Measurements from ENCODE around the gene ASRGL1. TPM values are rescaled to one million over a fixed set of nuclear protein-coding genes. Genes with fewer than 3 reads are reported as not detected.

Gene ASRGL1
- total RNA-seq, 1 donor from 2014 or later = 20.9 TPM

- no peak for DNase-seq (ENCODE audit: low spot score)
These were observed 55.3 kb downstream of the ASRGL1 start for GRCh38 chr11:62392506-62392905.

GRCh38 chr11:62393061-62393611 is 55.9 kb downstream of the ASRGL1 start:
- no peak for DNase-seq (ENCODE audit: low spot score)

- no peak for DNase-seq (ENCODE audit: low spot score)
These were observed 56.5 kb downstream of the ASRGL1 start for GRCh38 chr11:62393735-62394134.

GRCh38 chr11:62394825-62395538 is 57.7 kb downstream of the ASRGL1 start:
- peak; percentile 95 for DNase-seq (ENCODE audit: low spot score)

- DNase-seq (ENCODE audit: low spot score) = no peak
These were observed 58.8 kb downstream of the ASRGL1 start for GRCh38 chr11:62395885-62396551.

GRCh38 chr11:62398011-62398994 is 61.1 kb downstream of the ASRGL1 start:
- DNase-seq (ENCODE audit: low spot score) = peak; percentile 95

GRCh38 chr11:62399172-62399877 is 62.1 kb downstream of the ASRGL1 start:
- peak; percentile 51 for DNase-seq (ENCODE audit: low spot score)

- peak; percentile 95 for DNase-seq (ENCODE audit: low spot score)
These were observed 62.6 kb downstream of the ASRGL1 start for GRCh38 chr11:62399878-62400266.

- DNase-seq (ENCODE audit: low spot score) = no peak
These were observed 63.0 kb downstream of the ASRGL1 start for GRCh38 chr11:62400281-62400680.

- DNase-seq (ENCODE audit: low spot score) = peak; percentile 99
These were observed 63.5 kb downstream of the ASRGL1 start for GRCh38 chr11:62400760-62401159.

GRCh38 chr11:62401356-62401755 is 64.1 kb downstream of the ASRGL1 start:
- DNase-seq (ENCODE audit: low spot score) = no peak

GRCh38 chr11:62401811-62402210 is 64.6 kb downstream of the ASRGL1 start:
- DNase-seq (ENCODE audit: low spot score) = no peak

GRCh38 chr11:62402226-62402959 is 65.1 kb downstream of the ASRGL1 start:
- peak; percentile 61 for DNase-seq (ENCODE audit: low spot score)

GRCh38 chr11:62402960-62403730 is 65.9 kb downstream of the ASRGL1 start:
- peak; percentile 65 for DNase-seq (ENCODE audit: low spot score)

GRCh38 chr11:62404435-62404834 is 67.2 kb downstream of the ASRGL1 start:
- no peak for DNase-seq (ENCODE audit: low spot score)

- no peak for DNase-seq (ENCODE audit: low spot score)
These were observed 67.7 kb downstream of the ASRGL1 start for GRCh38 chr11:62404901-62405300.

GRCh38 chr11:62406034-62406433 is 68.8 kb downstream of the ASRGL1 start:
- peak; percentile 58 for DNase-seq (ENCODE audit: low spot score)

- DNase-seq (ENCODE audit: low spot score) = no peak
These were observed 72.6 kb downstream of the ASRGL1 start for GRCh38 chr11:62409831-62410230.

GRCh38 chr11:62410972-62411371 is 73.7 kb downstream of the ASRGL1 start:
- no peak for DNase-seq (ENCODE audit: low spot score)

- no peak for DNase-seq (ENCODE audit: low spot score)
These were observed 74.3 kb downstream of the ASRGL1 start for GRCh38 chr11:62411524-62411923.
